Fibroblast of skin of left biceps (primary cell): ENCODE data around the gene SLK.
A peak's percentile ranks its signal among the peaks of the same experiment; 100 is the strongest.

Source experiments
- DNase-seq, 2 experiments: peaks; one replicate each; pipeline ENCODE4 v3.0.0-alpha.2; 2013; ENCODE audit warnings: low read depth in 2 of 2

Gene SLK

GRCh38 chr10:103990121-103990520 lies 23.2 kb downstream of the SLK start:
- DNase-seq = no peak

GRCh38 chr10:103990531-103990930 lies 23.6 kb downstream of the SLK start:
- no peak for DNase-seq

DNA sequence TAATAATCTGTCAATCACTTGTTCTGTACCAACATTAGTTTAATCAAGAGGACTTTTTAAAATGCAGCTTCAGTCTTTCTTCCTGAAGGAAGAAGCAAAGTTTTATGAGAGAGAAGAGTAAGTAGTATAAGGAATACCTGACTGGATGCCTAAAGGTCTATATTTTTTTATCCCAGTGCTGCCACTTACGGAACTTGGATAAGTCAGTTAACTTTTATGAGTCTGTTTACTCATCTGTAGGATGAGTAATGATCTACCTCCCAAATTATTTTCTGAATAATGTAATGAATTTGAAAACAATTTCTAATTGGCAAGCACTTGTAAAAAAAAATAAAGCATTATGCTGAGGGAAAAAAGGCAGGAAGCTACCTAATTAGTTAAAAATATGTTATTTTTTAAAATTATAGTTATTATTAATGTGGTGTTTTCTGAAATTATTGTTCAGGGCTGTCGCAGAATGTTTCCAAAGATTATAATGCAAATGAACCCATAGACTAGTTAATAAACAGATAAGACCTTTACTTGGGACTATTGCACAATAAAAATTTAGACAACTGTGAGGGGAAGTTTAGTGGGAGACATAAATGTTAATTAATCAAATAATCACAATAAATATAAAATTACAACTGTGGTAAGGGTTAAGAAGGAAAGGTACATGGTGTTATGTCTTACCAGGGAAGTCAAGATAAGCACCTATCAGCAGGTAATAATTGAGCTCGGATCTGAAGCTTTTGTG lies 24.6 kb downstream of the SLK start:
- no peak for DNase-seq

DNA sequence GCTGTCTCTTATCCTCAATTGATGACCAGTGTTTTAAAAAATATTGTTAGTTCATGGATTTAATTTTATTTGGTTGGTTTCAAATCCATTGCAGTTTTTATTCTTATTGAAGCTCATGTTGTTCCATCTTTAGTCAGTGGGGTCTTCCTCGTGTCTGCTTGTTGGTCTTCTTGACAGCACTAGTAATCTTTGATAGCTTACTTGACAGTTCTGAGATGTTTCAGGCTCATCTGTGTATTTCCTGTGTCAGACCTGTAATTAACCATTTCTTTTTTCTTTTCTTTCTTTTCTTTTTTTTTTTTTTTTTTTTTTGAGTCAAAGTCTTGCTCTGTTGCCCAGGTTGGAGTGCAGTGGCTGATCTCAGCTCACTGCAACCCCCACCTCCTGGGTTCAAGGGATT lies 28.2 kb downstream of the SLK start:
- DNase-seq = no peak

DNA sequence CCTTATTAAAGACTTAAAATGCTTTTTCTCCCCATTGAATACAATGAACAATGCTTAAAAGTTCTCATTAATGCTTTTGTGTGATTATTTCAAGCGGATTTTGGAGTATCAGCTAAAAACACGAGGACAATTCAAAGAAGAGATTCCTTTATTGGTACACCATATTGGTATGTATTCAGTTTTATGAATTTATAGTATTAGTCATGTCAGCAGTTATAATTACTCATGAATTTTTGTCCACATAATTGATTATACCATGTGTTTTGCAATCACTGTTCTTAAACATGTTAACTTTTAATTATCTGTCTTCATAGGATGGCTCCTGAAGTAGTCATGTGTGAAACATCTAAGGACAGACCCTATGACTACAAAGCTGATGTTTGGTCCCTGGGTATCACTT lies 31.9 kb downstream of the SLK start:
- no peak for DNase-seq

- no peak for DNase-seq
Observed at GRCh38 chr10:104002911-104003310, 36.0 kb downstream of the SLK start.

GRCh38 chr10:104005172-104005863 lies 38.4 kb downstream of the SLK start:
- DNase-seq = no peak

DNA sequence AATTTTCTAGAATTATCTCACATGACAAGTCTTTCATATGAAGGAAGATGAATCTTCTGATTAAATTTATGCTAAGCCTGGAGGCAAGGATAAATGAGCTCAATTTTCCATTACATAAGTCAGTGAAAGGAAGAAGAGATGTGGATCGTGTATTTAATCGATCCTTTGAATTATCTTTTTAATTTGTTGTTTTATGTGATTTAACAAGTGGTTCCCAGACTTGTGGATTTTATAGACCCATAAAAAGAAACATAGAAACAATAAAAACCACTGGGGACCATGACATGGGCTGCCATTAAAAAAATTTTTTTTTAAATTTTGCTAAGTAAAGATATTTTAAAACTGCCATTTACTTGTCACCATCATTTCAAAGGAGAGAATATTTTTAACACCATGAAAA lies 45.0 kb downstream of the SLK start:
- DNase-seq = no peak

- no peak for DNase-seq
Observed at GRCh38 chr10:104013489-104013888, 46.5 kb downstream of the SLK start.

- DNase-seq = no peak
Observed at GRCh38 chr10:104014176-104014575, 47.2 kb downstream of the SLK start.

DNA sequence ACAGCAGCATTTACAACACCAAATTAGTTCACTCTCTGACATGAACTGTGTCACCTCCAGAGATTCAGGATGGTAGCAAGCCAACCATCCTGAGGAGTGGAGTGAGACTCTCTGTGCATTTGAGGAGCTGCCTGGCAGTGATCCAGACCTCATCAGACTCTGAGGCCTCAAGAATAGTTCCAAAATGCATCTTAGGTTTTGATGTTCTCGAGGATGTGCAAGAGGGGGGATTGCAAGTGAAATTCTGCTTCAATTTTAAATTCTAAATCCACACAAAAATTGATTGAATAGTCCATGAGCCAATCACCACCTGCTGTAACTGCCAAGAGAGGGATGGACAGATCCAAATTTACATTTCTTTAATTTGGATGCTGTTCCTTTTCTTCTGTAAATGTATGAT lies 49.7 kb downstream of the SLK start:
- DNase-seq = no peak

GRCh38 chr10:104018471-104018870 lies 51.5 kb downstream of the SLK start:
- DNase-seq = no peak

GRCh38 chr10:104020020-104020419 lies 53.1 kb downstream of the SLK start:
- no peak for DNase-seq

DNA sequence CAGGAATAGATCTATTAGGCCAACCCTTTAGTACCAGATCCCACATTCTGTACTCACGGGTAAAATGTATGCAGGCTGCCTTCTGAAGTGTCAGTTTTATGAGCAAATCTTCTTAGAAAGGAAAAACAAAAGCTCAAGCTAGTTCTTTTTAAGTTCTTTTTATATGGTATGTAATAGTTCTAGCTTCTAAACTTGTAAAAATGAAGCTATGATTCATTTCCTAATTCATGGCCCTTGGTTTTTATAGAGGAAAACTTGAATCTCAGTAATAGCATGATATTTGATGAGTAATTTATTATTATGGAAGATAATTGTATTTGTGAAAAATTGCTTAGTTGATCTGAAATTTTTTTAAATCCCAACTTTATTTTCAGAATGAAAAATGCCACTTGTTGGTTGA lies 54.3 kb downstream of the SLK start:
- DNase-seq = no peak

DNA sequence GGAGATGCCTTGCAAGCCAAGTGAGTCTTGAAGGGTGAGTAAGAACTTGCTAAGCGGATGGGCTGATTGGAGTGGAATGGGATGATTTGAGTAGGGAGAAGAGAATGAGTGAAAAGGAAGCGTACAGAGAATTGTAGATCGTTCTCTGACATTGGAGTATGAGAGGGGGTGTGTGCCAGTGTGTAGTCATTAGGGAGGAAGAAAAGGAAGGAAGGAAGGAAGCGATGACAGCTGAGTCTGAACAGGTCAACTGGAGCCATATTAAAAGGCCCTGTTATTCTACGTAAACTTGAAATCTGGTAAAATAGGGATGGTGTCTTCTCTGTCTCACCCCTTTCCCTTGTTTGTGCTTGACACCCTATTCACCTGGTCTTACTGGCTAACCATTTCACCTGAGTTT lies 55.1 kb downstream of the SLK start:
- DNase-seq = no peak

DNA sequence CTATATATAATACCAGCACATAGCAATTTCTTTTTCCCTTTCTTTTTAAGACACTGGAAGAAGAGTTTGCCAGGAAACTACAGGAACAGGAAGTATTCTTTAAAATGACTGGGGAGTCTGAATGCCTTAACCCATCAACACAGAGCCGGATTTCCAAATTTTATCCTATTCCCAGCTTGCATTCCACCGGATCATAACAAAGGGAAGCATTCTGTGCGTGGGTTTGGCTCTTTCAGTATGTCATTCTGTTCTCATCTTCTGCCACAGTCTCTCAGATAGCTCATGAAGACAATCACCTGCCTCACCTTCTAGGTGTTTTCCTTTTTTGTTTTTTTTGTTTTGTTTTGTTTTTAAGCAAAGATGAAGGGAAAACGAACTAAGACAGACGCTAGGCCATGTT lies 58.6 kb downstream of the SLK start:
- no peak for DNase-seq

DNA sequence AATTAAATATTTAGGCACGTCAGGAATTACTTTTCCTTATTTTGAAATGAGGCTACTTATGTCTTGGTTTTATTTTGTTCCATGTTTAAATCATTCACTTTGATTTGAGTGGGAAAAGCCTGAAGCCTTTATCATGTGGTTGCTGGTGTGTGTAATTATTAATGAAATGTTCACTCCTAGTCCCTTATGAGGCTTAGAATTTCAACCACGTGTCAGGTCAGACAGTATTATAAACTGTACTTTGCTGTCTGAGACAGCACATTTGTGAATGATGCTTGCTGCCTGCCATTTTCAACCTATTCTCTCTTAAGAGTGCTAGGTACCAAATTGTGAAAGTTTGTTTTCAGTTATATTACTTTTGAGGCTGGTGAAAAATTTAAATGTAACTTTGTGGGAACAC lies 59.8 kb downstream of the SLK start:
- DNase-seq = no peak

GRCh38 chr10:104028146-104028545 lies 61.2 kb downstream of the SLK start:
- no peak for DNase-seq

DNA sequence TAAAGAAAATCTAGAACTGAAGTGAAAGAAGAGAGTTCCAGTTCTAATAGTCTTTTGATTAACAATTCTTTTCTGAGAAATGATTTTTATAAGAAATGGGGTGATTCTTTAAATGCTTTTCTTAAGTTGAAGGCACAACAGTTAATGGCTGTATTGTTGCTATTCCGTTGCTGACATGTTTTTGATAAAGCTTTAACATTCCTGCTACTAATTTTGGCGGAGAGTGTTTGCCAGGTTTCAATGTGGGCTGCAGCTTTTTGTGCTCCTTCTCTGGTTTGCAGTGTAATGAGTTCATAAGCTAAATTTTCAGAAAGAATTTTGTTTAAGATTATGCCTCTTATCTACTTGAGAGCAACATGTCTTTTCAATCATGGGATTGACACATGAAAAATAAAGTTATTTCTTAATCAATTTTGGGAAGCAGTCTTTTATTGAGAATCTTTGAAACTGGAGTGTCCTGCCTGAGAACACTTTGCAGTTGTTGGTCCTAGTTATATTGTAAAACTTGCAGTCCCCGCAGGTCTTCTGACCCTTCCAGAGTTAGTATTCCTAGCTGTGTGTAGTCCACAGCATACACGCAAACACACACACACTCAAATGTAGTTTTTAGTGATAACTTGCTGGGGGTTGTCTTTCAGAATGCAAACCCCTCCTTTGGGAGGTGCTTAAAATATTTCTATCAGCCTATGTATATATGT lies 62.0 kb downstream of the SLK start:
- DNase-seq = no peak

DNA sequence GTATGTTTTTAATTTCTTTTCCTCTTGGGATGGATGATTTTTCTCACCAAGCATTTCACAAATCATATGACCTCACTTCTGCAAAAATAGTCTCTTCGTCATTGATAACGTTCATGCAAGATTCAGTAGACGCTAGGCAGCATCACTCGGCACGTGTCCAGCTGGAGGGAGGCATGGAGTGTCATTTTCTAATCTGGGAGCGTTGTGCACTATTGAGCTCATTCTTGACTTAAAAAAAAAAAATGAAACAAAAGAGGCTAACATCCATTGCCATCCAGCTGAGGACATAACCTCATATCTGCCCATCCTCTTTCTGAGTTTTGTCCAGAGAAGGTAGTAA lies 62.6 kb downstream of the SLK start:
- DNase-seq = peak; percentile 44 to 45

GRCh38 chr10:104031631-104032030 lies 64.7 kb downstream of the SLK start:
- no peak for DNase-seq

DNA sequence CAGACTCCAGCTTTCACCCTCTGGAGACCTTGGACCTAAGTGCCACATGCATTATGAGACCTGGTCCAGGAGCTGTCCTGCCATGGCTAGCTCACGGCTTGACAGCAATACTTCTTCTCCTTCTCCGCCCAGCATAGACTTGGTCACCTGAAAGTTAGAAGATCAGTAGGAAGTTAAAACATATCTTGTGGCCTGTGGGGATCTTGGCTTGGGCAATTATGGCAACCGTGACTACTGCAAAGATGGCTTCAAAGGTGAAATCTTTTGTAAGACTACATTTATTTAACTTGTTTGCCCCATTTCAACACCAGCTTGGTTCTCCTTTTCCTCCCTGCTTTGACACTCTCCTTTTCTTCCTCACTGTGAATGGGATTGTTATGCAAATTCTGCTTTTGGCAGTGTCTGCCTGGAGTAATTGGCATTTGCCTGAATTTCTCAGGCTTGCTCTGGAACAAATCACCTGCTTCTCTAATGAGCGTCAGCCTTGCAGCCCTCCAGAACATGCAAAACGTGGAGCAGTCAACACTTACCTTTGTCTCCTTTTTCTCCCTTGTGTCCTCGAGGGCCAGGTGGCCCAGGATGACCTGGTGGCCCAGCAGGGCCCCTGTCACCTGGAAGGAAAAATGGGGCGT lies 65.3 kb downstream of the SLK start:
- DNase-seq = no peak
